GM19043 (cell line): ENCODE measurements around the gene PDE12.
"Not testable (repeated sequence)": the region's sequence is repeated elsewhere in the genome, so short reads cannot be mapped to it uniquely, and the experiment has no call there.

ENCODE experiments used
- ATAC-seq: cut with Tn5 transposase; IDR thresholded peaks from one replicate; pipeline ENCODE4 v1.9.1; 2021; ENCODE audit warnings: low read depth; ENCODE audit not compliant: unreplicated experiment

PDE12 gene

GRCh38 chr3:57582474-57583168 lies 26.5 kb downstream of the PDE12 start:
- ATAC-seq: no peak

GRCh38 chr3:57583544-57583943 lies 27.5 kb downstream of the PDE12 start:
- no peak for ATAC-seq

- no peak for ATAC-seq
Measured at GRCh38 chr3:57586778-57587177, 30.7 kb downstream of the PDE12 start.

- ATAC-seq: no peak
Measured at GRCh38 chr3:57587905-57588304, 31.8 kb downstream of the PDE12 start.

- no peak for ATAC-seq
Measured at GRCh38 chr3:57592306-57592705, 36.2 kb downstream of the PDE12 start.

GRCh38 chr3:57594144-57594543 lies 38.1 kb downstream of the PDE12 start:
- ATAC-seq: no peak

GRCh38 chr3:57594576-57594975 lies 38.5 kb downstream of the PDE12 start:
- ATAC-seq: no peak

- ATAC-seq: no peak
Measured at GRCh38 chr3:57596495-57597126, 40.5 kb downstream of the PDE12 start.

- ATAC-seq: peak; percentile 93
Measured at GRCh38 chr3:57597127-57597923, 41.3 kb downstream of the PDE12 start, which contains the start of gene ARF4. Gene ARF4, minus strand, starts transcription at chr3:57597344. Its CDS starts 204 bp downstream, at chr3:57597140.

GRCh38 chr3:57598765-57599360 lies 42.8 kb downstream of the PDE12 start:
- no peak for ATAC-seq

- ATAC-seq: no peak
Measured at GRCh38 chr3:57600195-57600594, 44.1 kb downstream of the PDE12 start.

GRCh38 chr3:57604971-57605370 lies 48.9 kb downstream of the PDE12 start:
- ATAC-seq: no peak

GRCh38 chr3:57605683-57606082 lies 49.6 kb downstream of the PDE12 start:
- no peak for ATAC-seq

- ATAC-seq: not testable (repeated sequence)
Measured at GRCh38 chr3:57611870-57612269, 55.8 kb downstream of the PDE12 start.

GRCh38 chr3:57616233-57616632 lies 60.2 kb downstream of the PDE12 start:
- no peak for ATAC-seq
